Kidney epithelial cell (primary cell): ENCODE measurements around the gene MAGEC3. TPM values are rescaled to one million over a fixed set of nuclear protein-coding genes. Genes with fewer than 3 reads are reported as not detected.
"Not testable (repeated sequence)": the region's sequence is repeated elsewhere in the genome, so short reads cannot be mapped to it uniquely, and the experiment has no call there.

Experiments used
- DNase-seq: peaks from one replicate; pipeline ENCODE4 v3.0.0-alpha.2; 2010; ENCODE audit warnings: low read depth
- H3K27me3 ChIP-seq: 2 replicates; pipeline ENCODE4 v1.6.0; 2011; ENCODE audit warnings: low read length; ENCODE audit not compliant: control insufficient read depth, insufficient read depth
- H3K36me3 ChIP-seq: 2 replicates; pipeline ENCODE4 v1.5.1; 2011; ENCODE audit warnings: low read length; ENCODE audit not compliant: control insufficient read depth, insufficient read depth
- H3K4me3 ChIP-seq: 2 replicates; pipeline ENCODE4 v1.5.1; 2011; ENCODE audit warnings: low read depth, mild to moderate bottlenecking, control low read depth, low read length
- total RNA-seq: library from RNA; depleted of rRNA; stranded (reverse); fragments of >200 nt; gene quantifications from 2 replicates; pipeline ENCODE4 v1.2.3, GENCODE V29; 2015
- TF ChIP-seq, protein P1 (sequence below): IDR thresholded peaks from 2 replicates; pipeline ENCODE4 v1.5.1; 2011; ENCODE audit warnings: mild to moderate bottlenecking, moderate library complexity, low read length, control low read depth, inconsistent platforms; ENCODE audit not compliant: insufficient read depth, poor library complexity, severe bottlenecking

Gene MAGEC3
- total RNA-seq, 1 donor from 2014 or later = not detected

DNA sequence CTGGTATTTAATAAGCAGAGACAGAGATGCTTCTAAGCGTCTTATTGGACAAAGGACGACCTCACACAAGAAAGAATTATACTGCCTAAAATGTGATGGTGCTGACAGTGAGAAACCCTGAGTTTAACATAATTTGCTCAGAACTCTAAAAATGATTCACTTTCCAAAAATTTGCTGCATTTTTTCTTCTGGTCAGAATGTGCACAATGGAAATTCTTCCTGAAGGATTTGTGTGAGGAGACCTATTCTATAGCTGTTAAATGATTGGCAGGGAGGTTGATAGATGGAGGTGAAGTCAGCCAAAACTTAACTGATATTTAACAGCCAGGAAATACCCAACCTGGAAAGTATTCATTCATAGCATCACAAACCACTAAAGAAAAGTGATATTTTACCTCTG is 1.7 kb downstream of the MAGEC3 start:
- no peak overlapping the region for H3K4me3 ChIP-seq
- peak; percentile 7 for DNase-seq

GRCh38 chrX:141857479-141857878 is 19.4 kb downstream of the MAGEC3 start:
- TF ChIP-seq, protein P1, sequence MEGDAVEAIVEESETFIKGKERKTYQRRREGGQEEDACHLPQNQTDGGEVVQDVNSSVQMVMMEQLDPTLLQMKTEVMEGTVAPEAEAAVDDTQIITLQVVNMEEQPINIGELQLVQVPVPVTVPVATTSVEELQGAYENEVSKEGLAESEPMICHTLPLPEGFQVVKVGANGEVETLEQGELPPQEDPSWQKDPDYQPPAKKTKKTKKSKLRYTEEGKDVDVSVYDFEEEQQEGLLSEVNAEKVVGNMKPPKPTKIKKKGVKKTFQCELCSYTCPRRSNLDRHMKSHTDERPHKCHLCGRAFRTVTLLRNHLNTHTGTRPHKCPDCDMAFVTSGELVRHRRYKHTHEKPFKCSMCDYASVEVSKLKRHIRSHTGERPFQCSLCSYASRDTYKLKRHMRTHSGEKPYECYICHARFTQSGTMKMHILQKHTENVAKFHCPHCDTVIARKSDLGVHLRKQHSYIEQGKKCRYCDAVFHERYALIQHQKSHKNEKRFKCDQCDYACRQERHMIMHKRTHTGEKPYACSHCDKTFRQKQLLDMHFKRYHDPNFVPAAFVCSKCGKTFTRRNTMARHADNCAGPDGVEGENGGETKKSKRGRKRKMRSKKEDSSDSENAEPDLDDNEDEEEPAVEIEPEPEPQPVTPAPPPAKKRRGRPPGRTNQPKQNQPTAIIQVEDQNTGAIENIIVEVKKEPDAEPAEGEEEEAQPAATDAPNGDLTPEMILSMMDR = no peak
- DNase-seq = no peak
- H3K4me3 ChIP-seq = no peak overlapping the region
- no peaks in the 10 kb centered on the region for H3K27me3 ChIP-seq
- no peaks in the 10 kb centered on the region for H3K36me3 ChIP-seq

More for the DNA sequence above, 1.7 kb downstream of the MAGEC3 start:
- TF ChIP-seq, protein P1 = no peak
- no peaks in the 10 kb centered on the region for H3K27me3 ChIP-seq
- H3K36me3 ChIP-seq = no peaks in the 10 kb centered on the region

GRCh38 chrX:141879616-141880015 is 41.5 kb downstream of the MAGEC3 start:
- TF ChIP-seq, protein P1 = no peak
- Histone ChIP-seq H3K36me3 (no peaks in the 10 kb centered on the region), H3K4me3 (no peak overlapping the region), H3K27me3 (no peaks in the 10 kb centered on the region)
- no peak for DNase-seq

DNA sequence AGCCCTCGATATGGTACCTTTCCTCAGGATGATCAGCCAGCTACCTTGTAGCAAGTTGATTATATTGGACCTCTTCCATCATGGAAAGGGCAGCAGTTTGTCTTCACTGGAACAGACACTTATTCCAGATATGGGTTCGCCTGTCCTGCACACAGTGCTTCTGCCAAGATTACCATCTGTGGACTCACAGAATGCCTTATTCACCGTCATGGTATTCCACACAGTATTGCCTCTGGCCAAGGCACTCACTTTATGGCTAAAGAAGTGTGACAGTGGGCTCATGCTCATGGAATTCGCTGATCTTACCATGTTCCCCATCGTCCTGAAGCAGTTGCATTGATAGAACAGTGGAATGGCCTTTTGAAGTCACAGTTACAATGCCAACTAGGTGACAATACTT is 50.7 kb downstream of the MAGEC3 start:
- not testable (repeated sequence) for H3K36me3 ChIP-seq, H3K27me3 ChIP-seq, H3K4me3 ChIP-seq, DNase-seq

- Histone ChIP-seq H3K4me3 (no peak overlapping the region), H3K36me3 (no peaks in the 10 kb centered on the region), H3K27me3 (no peaks in the 10 kb centered on the region)
- TF ChIP-seq, protein P1 = no peak
- no peak for DNase-seq
These were observed 56.6 kb downstream of the MAGEC3 start for GRCh38 chrX:141894733-141895132.

DNA sequence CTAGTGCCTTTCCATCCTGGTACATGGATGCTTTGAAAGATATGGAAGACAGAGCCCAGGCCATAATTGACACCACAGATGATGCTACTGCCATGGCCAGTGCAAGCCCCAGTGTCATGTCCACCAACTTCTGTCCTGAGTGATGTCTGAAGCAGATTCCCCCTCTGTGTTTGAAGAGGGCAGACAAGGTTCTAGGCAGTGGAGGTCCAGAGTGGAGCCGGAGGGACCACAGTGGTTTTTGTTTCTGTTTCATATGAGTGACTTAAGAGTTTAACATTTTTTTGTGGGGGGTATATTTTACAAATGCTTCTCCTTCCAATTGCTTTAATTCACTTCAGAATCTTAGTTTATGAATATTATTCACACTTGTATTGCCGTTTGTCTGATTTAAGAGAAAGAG is 59.6 kb downstream of the MAGEC3 start:
- Histone ChIP-seq H3K27me3 (no peaks in the 10 kb centered on the region), H3K4me3 (no peak overlapping the region), H3K36me3 (no peaks in the 10 kb centered on the region)
- DNase-seq = no peak
- TF ChIP-seq, protein P1 = no peak

- Histone ChIP-seq H3K36me3 (no peaks in the 10 kb centered on the region), H3K4me3 (no peak overlapping the region), H3K27me3 (no peaks in the 10 kb centered on the region)
- TF ChIP-seq, protein P1 = no peak
- DNase-seq = no peak
These were observed 64.2 kb downstream of the MAGEC3 start for GRCh38 chrX:141902366-141902765.
